OCI-LY7 (cell line): Measurements from ENCODE around the gene C11orf58. TPM values are rescaled to one million over a fixed set of nuclear protein-coding genes. Genes with fewer than 3 reads are reported as not detected.

ENCODE experiments used
- BruUV-seq: library from RNA; stranded (reverse); fragments of 400-500 nt; replicated peaks from 2 replicates; lab custom pipeline; 2021; lab: Mats Ljungman, UMichigan
- CTCF ChIA-PET: fragments of 300-600 bp; sonication (Branson Sonifier 250); formaldehyde crosslinking; loops from one replicate; lab custom pipeline; 2022; ENCODE audit warnings: antibody characterized with exemption; ENCODE audit not compliant: unreplicated experiment; lab: Charles Lee
- POLR2A ChIA-PET: fragments of 300-600 bp; sonication (Branson Sonifier 250); formaldehyde crosslinking; loops from one replicate; lab custom pipeline; 2022; ENCODE audit warnings: antibody characterized with exemption; lab: Charles Lee
- DNase-seq: peaks from one replicate; pipeline ENCODE4 v3.0.0-alpha.2; 2015; ENCODE audit warnings: low spot score
- H2AFZ ChIP-seq: fragments of 200-600 bp; sonication (generic), shearing (Covaris generic); 2 replicates; pipeline ENCODE4 v1.6.1; 2014; ENCODE audit warnings: mild to moderate bottlenecking, antibody characterized with exemption, low read length, moderate library complexity
- H3K27ac ChIP-seq: fragments of 200-600 bp; sonication (generic); 2 replicates; pipeline ENCODE4 v1.5.1; 2014; ENCODE audit warnings: mixed run types, low read depth, mild to moderate bottlenecking, moderate library complexity, low read length, inconsistent platforms; ENCODE audit not compliant: poor library complexity, severe bottlenecking
- H3K36me3 ChIP-seq: fragments of 200-600 bp; sonication (generic); 2 replicates; pipeline ENCODE4 v1.6.1; 2014; ENCODE audit warnings: mild to moderate bottlenecking, antibody characterized with exemption, low read length, moderate library complexity, mixed read lengths; ENCODE audit not compliant: insufficient read depth
- H3K4me1 ChIP-seq: fragments of 200-600 bp; sonication (generic); 2 replicates; pipeline ENCODE4 v1.5.1; 2014; ENCODE audit warnings: mild to moderate bottlenecking, low read length; ENCODE audit not compliant: insufficient read depth, poor library complexity, severe bottlenecking
- H3K4me2 ChIP-seq: fragments of 200-600 bp; sonication (generic); 2 replicates; pipeline ENCODE4 v1.6.1; 2014; ENCODE audit warnings: mild to moderate bottlenecking, low read length
- H3K4me3 ChIP-seq: fragments of 200-600 bp; sonication (generic); 2 replicates; pipeline ENCODE4 v1.5.1; 2014; ENCODE audit warnings: mild to moderate bottlenecking, low read depth, low read length; ENCODE audit not compliant: poor library complexity, severe bottlenecking
- H3K79me2 ChIP-seq: fragments of 200-600 bp; sonication (generic); 2 replicates; pipeline ENCODE4 v1.6.1; 2016; ENCODE audit warnings: low read depth, mild to moderate bottlenecking, low read length, moderate library complexity, mixed read lengths; ENCODE audit not compliant: insufficient read depth
- H3K9me2 ChIP-seq: fragments of 200-600 bp; sonication (generic); 2 replicates; pipeline ENCODE4 v1.6.1; 2016; ENCODE audit warnings: mild to moderate bottlenecking, low read length, mixed read lengths; ENCODE audit not compliant: insufficient read depth
- H3K9me3 ChIP-seq: fragments of 200-600 bp; sonication (generic); 2 replicates; pipeline ENCODE4 v1.6.1; 2014; ENCODE audit warnings: mild to moderate bottlenecking, mixed run types, low read length, mixed read lengths
- H4K20me1 ChIP-seq: fragments of 200-600 bp; sonication (generic); 2 replicates; pipeline ENCODE4 v1.6.1; 2014; ENCODE audit warnings: mild to moderate bottlenecking, antibody characterized with exemption, low read length, moderate library complexity, mixed read lengths; ENCODE audit not compliant: insufficient read depth
- EZH2phosphoT487 ChIP-seq: fragments of 200-600 bp; sonication (generic); IDR thresholded peaks from 2 replicates; pipeline ENCODE4 v1.6.1; 2018; ENCODE audit warnings: low read depth, borderline replicate concordance, mild to moderate bottlenecking, mixed run types, antibody characterized with exemption, low read length, moderate library complexity, mixed read lengths
- intact Hi-C: fragments of 100-400 bp; cut with micrococcal nuclease; formaldehyde crosslinking; loops from one replicate; pipeline ENCODE4 v1.10.0; 2022; ENCODE audit not compliant: unreplicated experiment
- total RNA-seq, 2 experiments: library from RNA; depleted of rRNA in 1 of 2; stranded (reverse); fragments of >200 nt in 1 of 2; shearing (Covaris generic) in 1 of 2; gene quantifications; 2 replicates each; pipeline ENCODE4 v1.2.3, GENCODE V29; 2014 to 2022
- TF ChIP-seq, protein P1 (sequence below): fragments of 200-600 bp; sonication (generic); conservative IDR thresholded peaks from 2 replicates; pipeline ENCODE4 v1.5.1; 2014; ENCODE audit warnings: mild to moderate bottlenecking, antibody characterized with exemption, low read length, moderate library complexity, mixed read lengths

C11orf58 gene
- total RNA-seq, 2 experiments from 2014 or later: 118 to 146 TPM

GRCh38 chr11:16775614-16776283 is 37.3 kb downstream of the C11orf58 start:
- no TSS peak for BruUV-seq
- H3K4me3 ChIP-seq: no peak overlapping the region
- H3K27ac ChIP-seq: no peak overlapping the region
- no peak overlapping the region for H3K4me2 ChIP-seq
- H3K9me2 ChIP-seq: no peaks in the 10 kb centered on the region
- CTCF ChIA-PET: no interaction called here
- H3K36me3 ChIP-seq: no peaks in the 10 kb centered on the region
- no peak for DNase-seq
- no peaks in the 10 kb centered on the region for H4K20me1 ChIP-seq
- no peak overlapping the region for H2AFZ ChIP-seq
- H3K79me2 ChIP-seq: no peaks in the 10 kb centered on the region
- intact Hi-C loops: no loop called here
- no peaks in the 10 kb centered on the region for H3K9me3 ChIP-seq
- POLR2A ChIA-PET: no interaction called here
- no peaks in the 10 kb centered on the region for H3K4me1 ChIP-seq
- TF ChIP-seq, protein P1, sequence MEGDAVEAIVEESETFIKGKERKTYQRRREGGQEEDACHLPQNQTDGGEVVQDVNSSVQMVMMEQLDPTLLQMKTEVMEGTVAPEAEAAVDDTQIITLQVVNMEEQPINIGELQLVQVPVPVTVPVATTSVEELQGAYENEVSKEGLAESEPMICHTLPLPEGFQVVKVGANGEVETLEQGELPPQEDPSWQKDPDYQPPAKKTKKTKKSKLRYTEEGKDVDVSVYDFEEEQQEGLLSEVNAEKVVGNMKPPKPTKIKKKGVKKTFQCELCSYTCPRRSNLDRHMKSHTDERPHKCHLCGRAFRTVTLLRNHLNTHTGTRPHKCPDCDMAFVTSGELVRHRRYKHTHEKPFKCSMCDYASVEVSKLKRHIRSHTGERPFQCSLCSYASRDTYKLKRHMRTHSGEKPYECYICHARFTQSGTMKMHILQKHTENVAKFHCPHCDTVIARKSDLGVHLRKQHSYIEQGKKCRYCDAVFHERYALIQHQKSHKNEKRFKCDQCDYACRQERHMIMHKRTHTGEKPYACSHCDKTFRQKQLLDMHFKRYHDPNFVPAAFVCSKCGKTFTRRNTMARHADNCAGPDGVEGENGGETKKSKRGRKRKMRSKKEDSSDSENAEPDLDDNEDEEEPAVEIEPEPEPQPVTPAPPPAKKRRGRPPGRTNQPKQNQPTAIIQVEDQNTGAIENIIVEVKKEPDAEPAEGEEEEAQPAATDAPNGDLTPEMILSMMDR: no peak
- TF ChIP-seq EZH2phosphoT487: no peak

DNA sequence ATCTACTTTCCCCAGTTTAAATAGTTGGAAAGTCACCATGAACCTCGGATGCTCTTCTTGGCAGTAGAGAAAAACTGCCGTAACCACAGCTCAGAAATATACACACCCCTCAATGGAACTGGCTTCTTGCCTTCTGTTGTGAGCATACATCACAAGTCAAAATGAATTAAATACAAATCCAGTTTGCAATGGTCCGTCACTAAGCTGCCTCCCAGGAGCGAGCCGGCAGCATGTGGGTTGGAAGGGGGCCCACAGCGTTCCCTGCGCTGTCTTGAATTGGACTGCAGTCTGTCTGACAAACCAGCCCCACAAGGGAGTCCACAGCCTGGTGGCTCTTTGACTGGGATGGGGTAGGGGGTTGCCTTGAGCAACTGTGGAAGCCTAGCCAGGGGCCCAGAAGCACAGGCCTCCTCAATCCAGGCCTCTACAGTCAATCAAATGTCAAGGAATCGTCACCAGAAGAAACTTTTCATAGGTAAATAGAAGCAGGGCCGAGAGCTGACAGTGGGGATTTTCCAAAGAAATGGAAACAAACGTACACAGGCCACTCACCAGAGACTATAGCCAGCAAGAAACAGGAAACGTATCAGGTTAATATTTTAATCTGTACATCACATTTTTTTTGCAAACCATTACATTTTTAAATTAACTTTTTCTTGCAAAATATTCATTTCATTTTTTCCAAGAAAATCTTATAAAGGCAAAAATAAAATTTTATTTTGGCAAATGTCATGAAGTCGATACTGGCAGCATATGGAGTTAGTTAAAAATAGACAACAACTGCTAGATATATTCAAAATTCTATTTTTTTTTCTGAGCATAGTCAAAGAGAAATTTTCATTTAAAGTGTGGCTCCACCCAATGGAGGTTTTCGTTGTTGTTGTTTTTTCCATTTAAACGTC is 38.5 kb downstream of the C11orf58 start:
- no peaks in the 10 kb centered on the region for H3K36me3 ChIP-seq
- intact Hi-C loops: no loop called here
- ChIA-PET CTCF (interaction anchor here (0.5 kb wide), 1 partner anchor 9 kb away, joined by 3 read pairs; no protein-coding TSS in a partner anchor), POLR2A (no interaction called here)
- H4K20me1 ChIP-seq: no peaks in the 10 kb centered on the region
- no peak overlapping the region for H2AFZ ChIP-seq
- H3K9me2 ChIP-seq: no peaks in the 10 kb centered on the region
- H3K4me3 ChIP-seq: no peak overlapping the region
- no peak for DNase-seq
- H3K4me2 ChIP-seq: no peak overlapping the region
- TF ChIP-seq, protein P1: no peak
- no peak for TF ChIP-seq EZH2phosphoT487
- H3K79me2 ChIP-seq: no peaks in the 10 kb centered on the region
- H3K4me1 ChIP-seq: no peaks in the 10 kb centered on the region
- no peaks in the 10 kb centered on the region for H3K9me3 ChIP-seq
- H3K27ac ChIP-seq: no peak overlapping the region
- no TSS peak for BruUV-seq

- H3K4me2 ChIP-seq: no peak overlapping the region
- H4K20me1 ChIP-seq: no peaks in the 10 kb centered on the region
- ChIA-PET CTCF (interaction anchor here (0.5 kb wide), 1 partner anchor 9 kb away, joined by 3 read pairs; no protein-coding TSS in a partner anchor), POLR2A (no interaction called here)
- no peak overlapping the region for H3K4me3 ChIP-seq
- BruUV-seq: no TSS peak
- no peaks in the 10 kb centered on the region for H3K9me3 ChIP-seq
- no peak for DNase-seq
- no peak overlapping the region for H3K27ac ChIP-seq
- no peak for TF ChIP-seq EZH2phosphoT487
- TF ChIP-seq, protein P1: no peak
- H3K4me1 ChIP-seq: no peaks in the 10 kb centered on the region
- H3K9me2 ChIP-seq: no peaks in the 10 kb centered on the region
- H3K36me3 ChIP-seq: no peaks in the 10 kb centered on the region
- intact Hi-C loops: no loop called here
- H3K79me2 ChIP-seq: no peaks in the 10 kb centered on the region
- no peak overlapping the region for H2AFZ ChIP-seq
Measured at GRCh38 chr11:16777613-16777975, 39.1 kb downstream of the C11orf58 start.
